Stimulated activated naive CD4-positive, alpha-beta T cell (primary cell): ENCODE measurements around the gene LRRC10B.

Experiments
- DNase-seq, 6 experiments: peaks; one replicate each; lab custom pipeline; 2025; lab: John Stamatoyannopoulos, UW

LRRC10B gene

DNA sequence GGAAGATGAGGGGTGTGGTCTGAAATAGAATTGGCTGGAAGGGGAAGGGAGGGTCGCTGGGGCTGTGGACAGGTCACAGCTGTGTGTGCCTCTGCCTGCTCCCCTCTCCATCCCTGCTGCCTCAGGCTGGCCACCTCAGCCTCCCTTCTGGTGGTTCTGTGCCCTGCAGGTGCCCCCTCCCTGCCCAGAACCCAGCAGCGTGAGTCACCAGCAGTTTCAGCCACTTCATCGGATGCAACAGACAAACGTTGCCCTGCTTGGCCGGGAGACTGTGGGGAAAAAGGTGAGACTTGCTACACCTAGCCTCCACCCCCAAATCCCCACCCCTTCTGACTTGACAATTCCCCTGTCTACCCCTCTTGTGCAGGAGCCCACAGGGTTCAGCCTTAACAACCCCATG, 21.8 kb upstream of the LRRC10B start:
- DNase-seq, result no peak

DNA sequence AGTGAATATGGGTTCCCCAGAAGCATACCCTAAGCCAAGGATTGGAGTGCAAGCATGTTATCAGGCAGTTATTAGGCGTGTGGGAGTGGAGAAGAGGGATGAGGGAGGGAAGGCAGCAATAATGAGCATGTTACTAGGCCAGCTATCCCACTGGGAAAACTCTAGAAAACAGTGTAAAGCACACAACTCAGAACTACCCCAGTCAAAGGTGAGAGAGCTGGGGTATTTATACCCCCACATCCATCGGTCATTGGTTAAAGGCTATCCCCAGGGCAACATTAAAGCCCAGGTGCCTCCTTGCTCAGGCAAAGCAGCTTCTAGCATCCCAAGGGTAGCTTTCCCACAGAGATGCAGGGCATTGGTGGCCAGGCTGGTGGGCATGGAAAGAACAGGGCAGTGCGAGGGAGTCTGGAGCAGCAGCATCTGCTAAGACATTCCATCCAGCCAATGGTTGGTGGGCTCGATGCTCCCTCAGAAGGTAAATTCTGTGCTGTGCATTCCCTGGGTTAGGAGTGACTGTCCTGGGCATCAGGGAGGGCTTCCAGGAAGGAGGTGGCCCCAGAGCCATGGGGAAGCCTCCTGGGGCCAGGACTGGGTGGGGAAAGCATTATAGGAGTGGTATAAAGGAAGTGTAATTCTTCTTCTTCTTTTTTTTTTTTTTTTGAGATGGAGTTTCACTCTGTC, 21.1 kb upstream of the LRRC10B start:
- DNase-seq, result no peak

DNA sequence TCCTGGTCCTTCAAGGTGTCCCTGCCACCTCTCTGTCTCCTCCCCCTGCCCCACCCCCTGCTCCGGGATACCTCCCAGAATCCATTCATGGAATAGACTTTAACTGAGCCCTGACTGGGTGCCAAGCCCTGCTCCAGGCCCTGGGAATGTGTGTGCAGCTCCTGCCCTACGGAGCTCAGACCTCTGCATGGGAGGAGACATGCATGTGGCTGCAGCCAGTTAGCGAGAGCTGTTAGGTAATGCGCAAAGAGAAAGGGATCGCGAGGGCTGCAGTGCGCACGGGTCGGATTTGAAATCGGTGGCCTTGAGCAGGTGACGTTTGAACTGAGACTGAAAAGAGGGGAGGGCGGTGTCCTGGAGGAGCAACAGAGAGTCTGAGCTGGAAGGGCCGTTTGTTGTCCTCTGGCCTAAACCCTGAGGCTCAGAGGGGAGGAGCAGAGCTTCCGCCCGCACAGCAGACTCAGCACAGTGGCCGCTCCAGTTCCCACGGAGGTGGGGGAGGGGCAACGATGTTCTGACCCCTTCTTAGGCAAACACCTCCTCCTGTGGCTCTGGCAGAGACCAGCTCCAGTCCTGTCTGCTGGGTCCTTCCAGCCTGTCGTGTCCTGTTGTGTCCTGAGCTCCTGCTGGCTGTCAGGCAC, 19.8 kb upstream of the LRRC10B start:
- no peak for DNase-seq

DNA sequence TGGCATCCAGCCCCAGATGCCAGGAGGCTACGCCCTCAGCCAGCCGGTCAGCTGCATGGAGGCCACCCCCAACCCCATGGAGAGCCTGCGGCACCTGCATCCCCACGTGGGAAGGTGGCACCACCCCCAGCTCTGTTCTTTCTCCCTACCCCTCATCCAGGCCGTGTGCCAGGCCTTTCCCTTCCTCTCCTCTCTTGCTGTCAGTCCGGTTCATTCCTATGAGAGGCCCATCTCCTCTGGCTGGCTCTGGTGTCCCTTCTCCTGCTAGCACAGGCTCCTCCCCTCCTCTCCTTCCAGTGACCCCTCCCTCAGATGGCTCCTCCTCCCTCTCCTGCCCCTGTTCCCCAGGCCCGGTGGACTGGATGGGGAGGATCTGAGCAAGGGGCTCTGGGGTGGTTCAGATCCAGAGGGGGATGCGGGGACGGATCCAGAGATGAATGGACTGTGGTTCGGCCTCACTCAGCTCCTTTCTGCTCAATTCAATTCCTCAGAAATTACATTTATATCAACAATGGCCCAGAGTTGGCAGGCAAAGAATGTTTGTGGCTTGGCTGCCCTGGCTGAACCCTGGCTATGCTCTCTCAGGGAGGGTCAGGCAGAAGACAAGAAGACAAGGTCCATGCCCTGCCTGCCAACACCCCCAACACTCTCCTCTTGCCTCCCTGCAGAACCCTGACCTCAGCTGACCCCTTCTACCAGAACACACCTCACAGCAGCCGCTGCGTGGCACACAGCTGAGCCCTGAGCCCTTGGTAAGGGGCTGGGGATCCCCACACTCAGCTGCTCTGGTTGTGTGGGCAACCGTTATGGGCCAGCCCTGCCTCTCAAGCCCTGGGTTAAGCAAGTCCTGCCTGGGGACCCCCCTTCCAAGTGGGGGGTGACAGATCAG, 18.5 kb upstream of the LRRC10B start:
- DNase-seq, result no peak

DNA sequence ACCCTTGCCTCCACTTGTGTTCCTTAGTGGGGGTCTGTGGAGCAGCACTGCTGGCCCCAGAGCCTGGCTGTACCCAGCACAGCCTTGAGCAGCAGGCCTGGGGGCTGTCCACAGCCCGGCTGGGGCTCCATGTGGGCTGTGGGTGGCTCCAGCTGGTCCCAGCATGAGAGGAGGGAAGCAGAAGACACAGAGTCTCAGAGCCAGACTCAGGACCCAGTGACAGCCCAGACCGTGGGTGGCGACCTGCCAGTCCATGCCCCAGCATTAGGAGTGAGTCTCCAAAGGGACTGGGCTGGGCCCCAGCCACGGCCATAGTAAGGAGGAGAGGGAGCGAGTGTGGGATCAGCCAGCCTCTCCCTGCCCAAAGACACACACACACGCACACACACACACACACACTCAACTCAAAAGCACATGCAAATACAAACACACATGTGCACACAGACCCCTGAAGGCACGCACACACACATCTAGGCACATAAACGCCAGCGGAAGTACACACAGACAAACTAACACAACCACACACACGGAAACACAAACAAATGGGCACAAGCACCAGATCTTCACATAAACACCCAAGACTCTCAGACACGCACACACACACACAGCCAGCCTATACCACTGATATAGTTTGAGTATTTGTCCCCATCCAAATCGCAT, 16.7 kb upstream of the LRRC10B start:
- DNase-seq, result no peak

DNA sequence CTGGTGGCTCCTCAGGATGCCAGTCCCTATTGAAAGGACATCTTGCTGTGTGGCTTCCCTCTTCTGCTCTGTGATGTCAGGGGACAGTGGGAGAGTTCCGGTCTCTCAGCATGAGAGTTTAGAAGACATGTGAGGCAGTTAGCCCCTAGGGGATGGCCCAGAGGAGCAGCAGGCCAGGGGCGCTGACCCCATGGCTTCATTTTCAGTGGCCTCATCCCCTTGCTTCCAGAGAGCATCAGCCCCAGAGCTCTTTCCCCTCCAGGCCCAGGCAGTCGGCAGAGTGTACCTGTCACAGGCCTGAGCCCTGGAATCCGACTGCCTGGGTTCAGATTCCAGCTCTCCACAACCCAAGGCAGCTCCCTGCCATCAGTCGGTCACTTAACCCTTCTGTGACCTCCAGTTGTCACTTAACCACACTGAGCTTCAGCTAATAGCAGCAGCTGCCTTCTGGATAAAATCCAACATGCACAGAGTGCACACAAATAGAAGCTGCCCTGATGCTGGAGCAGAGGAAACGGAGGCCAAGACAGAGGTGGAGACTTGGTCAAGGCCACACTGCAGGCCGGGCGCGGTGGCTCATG, 14.1 kb upstream of the LRRC10B start:
- DNase-seq, result no peak

DNA sequence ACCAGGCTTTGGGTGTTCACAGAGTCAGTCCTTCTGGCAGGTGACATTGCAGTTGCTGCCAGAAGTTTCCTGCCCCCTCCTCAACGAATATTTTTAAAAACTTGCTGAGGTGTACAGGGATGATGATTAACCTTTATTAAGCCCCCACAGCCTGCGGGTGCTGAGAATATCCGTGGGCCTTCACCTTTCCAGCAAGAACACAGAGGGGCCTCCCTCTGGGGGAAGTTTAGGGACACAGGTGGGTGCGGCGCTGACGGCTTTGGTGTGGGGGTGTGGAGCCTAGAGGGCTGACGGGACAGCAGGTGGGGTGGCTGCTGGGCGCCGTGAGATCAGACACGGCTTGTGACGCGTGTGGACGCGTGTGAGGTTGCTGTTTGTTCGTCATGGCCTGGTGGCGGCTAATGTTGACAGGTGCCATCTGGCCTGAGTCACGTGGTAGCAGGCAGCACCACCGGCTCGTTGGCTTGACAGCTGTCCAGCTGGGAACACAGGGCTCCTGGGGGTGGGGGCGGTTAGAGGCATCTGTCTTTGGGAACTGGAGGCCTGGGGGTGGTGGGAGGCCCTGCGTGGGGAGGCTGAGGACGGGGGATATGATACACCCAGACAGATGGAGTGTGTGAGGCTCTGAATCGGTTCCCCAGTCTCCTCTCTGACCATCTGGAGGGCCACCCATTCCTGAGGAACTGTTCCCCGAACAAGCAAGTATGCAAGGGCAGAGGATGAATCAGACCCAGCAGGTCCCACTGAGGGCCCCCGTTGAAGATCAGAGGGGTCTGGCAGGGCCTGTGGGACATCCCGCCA, 12.5 kb upstream of the LRRC10B start:
- DNase-seq, result no peak

DNA sequence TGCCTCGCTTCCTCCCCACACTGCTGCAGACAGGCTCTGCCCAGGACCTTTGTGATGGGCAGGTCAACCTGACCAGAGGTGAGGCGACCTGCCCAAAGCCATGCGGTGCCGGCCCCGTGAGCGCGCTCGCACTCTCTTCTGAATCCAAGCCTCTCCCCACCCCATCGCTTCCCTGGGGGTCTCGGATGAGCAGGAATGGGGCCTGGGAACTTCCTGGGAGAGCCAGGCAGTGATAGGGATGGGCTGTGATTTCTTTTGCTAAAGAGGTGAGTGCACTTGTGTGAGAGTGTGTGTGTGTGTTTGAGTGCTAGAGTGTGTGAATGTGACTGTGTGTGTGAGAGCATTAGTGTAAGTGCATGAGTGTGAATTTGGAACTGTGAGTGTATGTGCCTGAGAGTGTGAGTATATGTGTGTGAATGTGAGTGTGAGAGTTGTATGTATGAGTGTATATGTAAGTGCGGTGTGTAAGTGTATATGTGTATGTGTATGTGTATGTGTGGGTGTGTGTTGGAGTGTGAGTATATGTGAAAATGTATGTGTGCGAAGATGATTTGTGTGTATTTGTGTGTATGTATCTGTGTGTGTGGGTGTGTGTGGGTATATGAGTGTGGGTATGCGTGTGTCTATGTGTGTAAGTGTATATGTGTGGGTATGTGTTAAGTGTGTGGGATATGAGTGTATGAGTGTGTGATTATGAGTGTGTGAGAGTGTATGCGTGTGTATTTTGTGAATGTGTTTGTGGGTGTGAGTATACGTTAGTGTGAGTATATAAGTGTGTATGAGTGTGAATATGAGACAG, 11.7 kb upstream of the LRRC10B start:
- DNase-seq, result no peak

DNA sequence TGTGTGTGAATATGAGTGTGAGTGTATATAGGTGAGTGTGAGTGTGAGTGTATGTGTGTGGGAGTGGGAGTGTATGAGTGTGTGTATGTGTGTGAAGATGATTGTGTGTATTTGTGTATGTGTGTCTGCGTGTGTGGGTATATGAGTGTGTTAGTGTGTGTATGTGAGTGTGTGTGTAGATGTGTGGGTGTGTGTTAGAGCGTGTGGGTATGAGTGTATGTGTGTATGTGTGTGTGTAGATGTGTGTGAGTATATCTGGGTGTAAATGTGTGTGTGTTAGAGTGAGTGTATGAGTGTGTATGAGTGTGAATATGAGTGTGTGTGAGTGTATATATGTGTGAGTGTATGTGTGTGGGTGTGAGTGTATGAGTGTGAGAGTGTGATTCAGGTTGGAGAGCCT, 11.1 kb upstream of the LRRC10B start:
- no peak for DNase-seq

DNA sequence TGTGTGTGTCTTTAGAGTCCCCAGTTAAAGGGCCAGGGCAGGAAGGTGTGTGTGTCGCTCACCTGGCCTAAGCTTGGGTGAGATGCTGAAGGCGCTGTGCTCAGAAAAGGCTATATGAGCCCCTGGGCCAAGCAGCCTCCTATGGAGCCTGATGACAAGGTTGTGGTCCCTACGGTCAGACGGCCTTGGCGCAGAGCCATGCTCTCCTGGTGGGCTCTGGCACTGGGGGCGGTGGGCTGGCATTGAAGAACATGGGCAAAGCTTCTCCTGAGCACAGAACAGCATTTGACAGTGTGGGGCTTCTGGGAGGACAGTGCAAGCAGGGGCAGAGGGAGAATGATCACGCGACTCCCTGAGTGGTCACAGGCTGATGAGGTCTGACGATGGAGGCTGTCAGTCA, 10.7 kb upstream of the LRRC10B start:
- DNase-seq, result no peak

DNA sequence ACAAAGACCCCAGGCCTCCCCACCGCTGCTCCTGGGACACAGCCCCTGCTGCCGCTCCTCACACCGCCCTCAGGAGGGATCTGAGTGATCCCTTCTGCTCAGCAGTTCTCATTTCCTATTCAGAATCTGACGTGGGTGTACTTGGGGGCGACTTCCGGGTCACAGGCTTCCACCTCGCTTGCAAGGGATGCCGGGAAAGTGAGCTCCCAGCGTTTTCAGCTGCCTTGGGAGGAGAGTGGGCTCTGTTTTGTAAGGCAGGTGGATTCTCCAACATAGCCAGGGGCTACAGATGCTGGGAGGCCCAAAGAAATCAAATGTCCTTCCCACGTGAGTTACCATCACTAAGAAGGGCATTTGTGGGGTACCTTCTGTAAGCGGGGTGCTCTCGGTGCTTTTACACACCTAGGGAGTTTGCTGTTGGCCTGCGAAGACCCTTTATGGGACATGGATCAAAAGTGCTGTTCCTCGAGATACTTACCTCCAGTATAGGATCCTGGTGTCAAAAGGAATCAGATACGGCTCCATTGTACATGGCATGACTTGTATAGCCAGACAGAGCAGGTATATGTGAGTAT, 9.7 kb upstream of the LRRC10B start:
- DNase-seq, result no peak

DNA sequence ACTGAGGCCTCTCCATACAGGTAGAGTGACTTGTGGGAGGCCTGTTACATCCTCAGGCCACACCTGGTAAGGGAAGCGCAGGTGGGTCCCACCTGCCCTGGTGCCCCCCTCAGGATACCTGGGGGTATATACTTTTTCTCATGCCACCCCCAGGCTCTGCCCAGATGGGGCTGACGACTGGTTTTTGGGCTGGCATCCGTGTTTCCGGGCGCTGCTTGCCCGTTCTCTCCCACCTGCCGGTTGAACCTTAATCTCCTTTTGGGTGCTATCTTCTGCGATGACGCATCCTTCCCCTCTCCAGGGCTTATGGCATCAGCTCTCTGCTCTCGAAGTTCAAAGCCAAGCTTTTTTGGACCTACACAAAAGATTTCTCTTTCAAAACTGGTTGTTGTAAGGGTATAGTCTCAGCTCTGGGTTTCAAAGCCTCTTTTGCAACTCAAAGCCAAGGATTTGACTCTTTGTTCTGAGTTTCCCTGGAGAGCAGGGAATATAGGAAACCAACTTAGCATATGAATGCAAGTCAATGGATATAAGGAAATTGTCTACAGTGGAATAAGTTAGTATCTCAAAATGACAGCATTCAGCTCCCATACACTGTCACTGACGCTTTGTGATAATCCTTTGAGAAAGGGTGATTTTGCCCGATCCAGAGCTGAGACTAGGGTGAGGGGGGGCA, 8.6 kb upstream of the LRRC10B start:
- no peak for DNase-seq

DNA sequence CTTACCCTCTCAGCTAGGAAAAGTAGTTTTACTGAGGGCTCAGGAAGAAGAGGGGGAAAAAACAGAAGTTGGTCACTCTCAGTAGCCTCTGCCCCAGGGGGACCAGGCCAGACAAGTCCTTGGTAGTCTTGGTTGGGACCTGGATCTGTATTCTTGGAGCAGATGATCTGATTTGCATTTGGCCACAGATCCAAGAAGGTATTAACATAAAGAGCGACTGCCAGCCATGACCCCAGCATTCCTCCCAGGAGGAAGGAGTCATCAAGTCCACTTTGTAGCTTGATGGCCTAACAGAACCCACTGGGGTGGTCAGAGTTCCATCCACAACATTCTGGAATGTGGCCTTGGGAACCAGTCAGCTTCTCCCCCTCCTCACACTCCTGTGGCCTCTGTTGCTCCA, 6.0 kb upstream of the LRRC10B start:
- DNase-seq, result no peak

DNA sequence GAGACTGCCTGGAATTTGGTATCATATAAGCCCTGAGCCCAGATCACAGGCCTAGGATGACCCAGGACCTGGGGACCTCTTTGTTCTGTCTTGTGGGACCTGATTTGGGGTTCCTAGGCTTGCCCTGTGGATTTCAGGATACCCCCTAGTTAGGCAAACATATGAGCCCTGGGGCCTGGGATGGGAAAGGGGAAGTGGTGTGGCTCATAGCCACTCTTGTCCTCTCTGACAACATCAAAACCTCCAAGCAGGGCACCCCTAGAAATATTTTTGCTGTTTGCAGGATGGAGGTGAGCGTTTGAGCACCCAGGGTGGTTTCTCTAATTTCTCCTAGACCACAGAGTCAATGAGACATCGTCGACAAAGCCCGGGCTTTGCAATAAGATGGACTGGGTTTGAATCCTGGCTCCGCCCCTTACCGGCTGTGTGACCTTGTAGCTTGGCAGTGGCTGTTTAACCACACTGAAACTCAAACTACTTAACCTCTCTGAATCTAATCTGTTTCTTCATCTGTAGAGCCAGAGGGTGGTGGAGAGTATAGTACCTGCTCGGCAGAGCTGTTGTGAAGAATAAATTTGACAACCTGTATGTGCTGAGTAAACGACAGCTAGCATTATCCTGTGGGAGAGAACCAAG, 5.3 kb upstream of the LRRC10B start:
- no peak for DNase-seq

DNA sequence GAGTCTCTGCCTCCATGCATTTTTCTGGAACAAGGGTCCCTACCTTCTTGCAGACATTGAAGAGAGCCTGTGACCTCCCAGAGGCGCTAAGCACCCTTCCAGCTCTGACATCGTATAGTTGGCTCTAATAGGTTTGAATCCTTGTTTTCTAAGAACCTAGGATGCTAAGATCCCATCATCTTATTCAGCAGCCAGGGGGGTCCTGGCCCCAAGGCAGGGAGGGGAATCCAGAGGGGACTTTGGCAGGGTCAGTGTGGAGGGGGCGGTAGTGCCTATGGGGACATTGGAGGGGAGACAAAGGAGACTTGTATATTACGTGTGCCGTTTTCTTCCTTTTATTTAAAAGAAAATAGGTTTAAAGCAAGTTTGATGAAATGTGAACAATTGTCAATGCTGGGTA, 3.4 kb upstream of the LRRC10B start:
- no peak for DNase-seq

DNA sequence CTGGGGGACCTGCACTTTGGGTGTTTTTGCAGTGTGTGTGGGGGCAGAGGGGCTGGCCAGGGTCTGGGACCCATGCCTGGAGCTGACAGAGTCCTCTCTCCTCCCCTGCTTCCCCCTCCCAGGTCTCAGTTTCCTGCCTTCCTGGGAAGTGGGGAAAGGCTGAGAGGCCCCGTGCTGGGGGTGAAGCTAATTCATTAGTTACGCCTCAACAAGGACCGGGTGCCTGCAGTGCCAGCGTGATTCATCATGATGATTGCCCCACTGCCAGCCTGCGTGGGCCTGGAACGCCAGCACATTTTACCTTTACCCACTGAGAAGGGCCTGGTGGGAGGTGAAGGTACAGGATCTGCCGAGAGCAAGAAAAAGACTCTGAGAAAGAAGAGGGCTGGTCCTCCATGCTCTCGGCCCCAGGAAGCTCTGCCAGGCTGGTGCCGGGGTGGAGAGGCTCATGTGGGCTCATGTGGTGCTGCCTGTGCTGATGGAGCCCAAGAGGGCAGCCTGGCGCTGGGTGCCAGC, 2.9 kb upstream of the LRRC10B start:
- no peak for DNase-seq

DNA sequence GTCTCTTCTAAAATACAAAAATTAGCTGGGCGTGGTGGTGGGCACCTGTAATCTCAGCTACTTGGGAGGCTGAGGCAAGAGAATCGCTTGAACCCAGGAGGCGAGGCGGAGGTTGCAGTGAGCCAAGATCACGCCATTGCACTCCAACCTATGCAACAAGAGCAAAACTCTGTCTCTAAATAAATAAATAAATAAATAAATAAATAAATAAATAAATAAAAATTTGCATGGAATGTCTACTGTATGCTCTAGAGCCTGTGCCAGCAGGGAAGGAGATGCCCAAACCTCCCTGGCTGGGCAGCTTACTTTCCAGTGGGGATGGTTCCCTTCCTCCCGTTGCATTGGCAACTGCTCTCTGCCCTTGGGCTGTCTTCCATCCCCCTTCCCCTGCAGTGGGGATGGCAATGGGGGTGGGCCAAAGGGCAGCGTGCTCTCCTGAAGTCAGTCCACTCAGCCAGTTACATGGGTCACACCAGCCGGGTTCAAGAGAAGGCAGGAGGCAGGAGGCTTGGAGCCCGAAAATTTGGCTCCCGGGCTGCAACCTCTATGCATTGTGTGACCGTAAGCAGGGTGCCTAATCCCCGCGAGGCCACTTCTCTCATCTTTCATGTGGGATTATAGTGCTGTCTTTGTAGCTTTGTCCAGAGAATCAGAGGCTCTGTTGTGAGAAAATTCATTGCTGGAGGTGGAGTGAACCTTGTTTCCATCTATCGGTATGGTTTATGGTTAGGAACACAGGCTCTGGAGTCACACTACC, 1.4 kb upstream of the LRRC10B start:
- no peak for DNase-seq
